H9 (cell line): ENCODE measurements around the gene GDF3. TPM values are rescaled to one million over a fixed set of nuclear protein-coding genes. Genes with fewer than 3 reads are reported as not detected.

Experiments
- total RNA-seq: library from RNA; stranded (reverse); gene quantifications from 2 replicates; pipeline ENCODE4 v1.2.1, GENCODE V29; 2021

GDF3 gene
- total RNA-seq, 1 experiment from 2014 or later = 9.9 TPM

Other genes starting within 250 kb of the GDF3 start
- 0.07 and 0.09 TPM in 2 replicates for gene CD163, start 192.0 kb downstream of the GDF3 start, total RNA-seq
- not detected in 2 replicates for gene APOBEC1, start 29.9 kb downstream of the GDF3 start, total RNA-seq
- gene DPPA3, start 15.7 kb upstream of the GDF3 start, total RNA-seq = 1.4 and 2.0 TPM in 2 replicates
- gene CLEC4C, start 51.6 kb upstream of the GDF3 start, total RNA-seq = 0.26 TPM in 2 replicates
- gene NANOGNB, start 69.4 kb upstream of the GDF3 start, total RNA-seq = not detected in 2 replicates
- 199 and 211 TPM in 2 replicates for gene NANOG, start 93.6 kb upstream of the GDF3 start, total RNA-seq
- 19.1 and 19.3 TPM in 2 replicates for gene SLC2A14, start 177.1 kb upstream of the GDF3 start, total RNA-seq
- gene SLC2A3, start 240.4 kb upstream of the GDF3 start, total RNA-seq = 569 and 581 TPM in 2 replicates